EL (cell line): ENCODE results near the gene SNIP1.
"Not testable (repeated sequence)": the region's sequence is repeated elsewhere in the genome, so short reads cannot be mapped to it uniquely, and the experiment has no call there.

ENCODE experiments used
- DNase-seq: peaks from one replicate; pipeline ENCODE4 v3.0.0-alpha.2; 2016

Gene SNIP1

GRCh38 chr1:37506740-37507139 is 47.4 kb downstream of the SNIP1 start:
- DNase-seq = no peak

- not testable (repeated sequence) for DNase-seq
Measured at GRCh38 chr1:37502791-37503190, 51.3 kb downstream of the SNIP1 start.

GRCh38 chr1:37502104-37502503 is 52.0 kb downstream of the SNIP1 start:
- no peak for DNase-seq

GRCh38 chr1:37501661-37502060 is 52.4 kb downstream of the SNIP1 start:
- no peak for DNase-seq

- DNase-seq = peak; percentile 84
Measured at GRCh38 chr1:37498872-37499617, 55.0 kb downstream of the SNIP1 start.

- no peak for DNase-seq
Measured at GRCh38 chr1:37497832-37498231, 56.3 kb downstream of the SNIP1 start.

- peak; percentile 63 for DNase-seq
Measured at GRCh38 chr1:37495875-37496274, 58.2 kb downstream of the SNIP1 start.

- no peak for DNase-seq
Measured at GRCh38 chr1:37493336-37494098, 60.6 kb downstream of the SNIP1 start.

GRCh38 chr1:37487619-37487984 is 66.5 kb downstream of the SNIP1 start:
- DNase-seq = no peak

GRCh38 chr1:37486680-37487618 is 67.1 kb downstream of the SNIP1 start:
- peak; percentile 73 for DNase-seq

GRCh38 chr1:37485902-37486679 is 68.0 kb downstream of the SNIP1 start:
- DNase-seq = no peak
